GM18519 (cell line): ENCODE data around the gene SPINK8.
"Not testable (repeated sequence)": the region's sequence is repeated elsewhere in the genome, so short reads cannot be mapped to it uniquely, and the experiment has no call there.

ENCODE experiments used
- ATAC-seq: cut with Tn5 transposase; IDR thresholded peaks from one replicate; pipeline ENCODE4 v1.9.1; 2021; ENCODE audit warnings: mild to moderate bottlenecking, moderate library complexity; ENCODE audit not compliant: unreplicated experiment, low FRiP score

The SPINK8 gene

GRCh38 chr3:48331706-48332435 is 1.6 kb downstream of the SPINK8 start:
- not testable (repeated sequence) for ATAC-seq

GRCh38 chr3:48320996-48321395 is 12.5 kb downstream of the SPINK8 start:
- ATAC-seq = no peak

DNA sequence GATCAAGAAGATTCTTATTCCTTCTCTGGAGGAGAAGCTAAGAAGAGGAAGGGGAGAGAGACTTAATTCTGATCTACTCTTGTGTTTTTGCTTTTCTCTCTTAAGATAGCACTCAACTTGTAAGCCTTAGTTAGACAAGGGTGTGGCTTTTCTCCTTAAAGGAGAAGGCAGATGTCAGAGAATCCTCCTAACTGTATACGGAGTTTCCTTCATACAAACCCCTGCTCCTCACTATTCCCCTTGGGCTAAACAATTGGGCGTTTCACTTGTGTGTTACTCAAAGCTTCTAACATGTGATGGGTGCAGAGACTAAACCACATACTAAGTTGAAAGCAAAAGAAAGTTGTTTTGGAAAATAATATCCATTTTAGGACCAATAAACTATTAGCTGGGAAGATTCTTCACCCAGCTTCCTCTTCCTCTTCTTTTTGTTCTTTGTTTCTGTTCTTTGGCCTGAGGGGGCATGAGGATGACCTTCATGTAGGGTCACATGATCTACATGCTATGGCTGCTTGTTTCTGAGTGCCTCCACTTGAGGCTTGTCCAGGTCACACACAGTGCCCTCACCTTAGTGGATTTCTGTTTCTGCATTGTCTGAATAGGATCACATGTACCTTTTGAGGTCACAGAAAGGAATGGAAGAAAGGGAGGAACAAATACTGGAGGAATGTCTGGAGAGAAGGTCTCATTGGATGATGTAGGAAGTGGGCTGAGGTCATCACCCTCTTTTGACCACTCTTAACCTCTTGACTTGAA is 14.6 kb downstream of the SPINK8 start:
- no peak for ATAC-seq

- no peak for ATAC-seq
These were observed 18.9 kb downstream of the SPINK8 start for GRCh38 chr3:48314542-48314941.

DNA sequence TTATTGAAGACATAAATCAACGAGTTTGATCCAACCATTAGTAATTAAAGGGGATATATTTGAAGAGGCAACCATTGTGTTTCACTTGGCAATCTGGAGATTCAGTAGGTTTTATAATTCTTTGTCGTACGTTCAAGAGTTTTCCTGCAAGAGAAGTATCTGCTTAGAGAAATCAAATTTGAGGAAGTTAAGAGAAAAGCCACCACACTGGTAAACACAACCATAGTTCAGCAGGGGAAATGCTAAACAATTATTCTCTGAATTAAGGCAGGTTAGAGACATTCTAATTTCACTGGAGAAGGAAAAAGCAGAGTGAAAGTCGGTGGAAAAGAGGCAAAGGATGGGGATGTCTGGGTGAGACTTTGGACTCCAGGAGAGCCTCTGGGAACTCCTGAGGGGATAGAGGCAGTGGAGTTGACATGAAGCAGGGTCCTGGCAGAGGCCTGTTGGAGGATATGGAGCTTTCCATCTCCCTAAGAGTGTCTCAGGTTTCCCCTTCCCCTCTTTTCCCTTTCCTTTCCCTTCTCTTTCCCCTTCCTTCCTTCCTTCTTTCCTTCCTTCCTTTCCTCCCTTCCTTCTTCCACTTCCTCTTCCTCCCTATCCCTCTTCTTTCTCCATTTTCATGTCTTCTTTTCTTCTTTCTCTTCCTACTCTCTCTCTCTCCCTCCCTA is 26.5 kb downstream of the SPINK8 start:
- no peak for ATAC-seq

DNA sequence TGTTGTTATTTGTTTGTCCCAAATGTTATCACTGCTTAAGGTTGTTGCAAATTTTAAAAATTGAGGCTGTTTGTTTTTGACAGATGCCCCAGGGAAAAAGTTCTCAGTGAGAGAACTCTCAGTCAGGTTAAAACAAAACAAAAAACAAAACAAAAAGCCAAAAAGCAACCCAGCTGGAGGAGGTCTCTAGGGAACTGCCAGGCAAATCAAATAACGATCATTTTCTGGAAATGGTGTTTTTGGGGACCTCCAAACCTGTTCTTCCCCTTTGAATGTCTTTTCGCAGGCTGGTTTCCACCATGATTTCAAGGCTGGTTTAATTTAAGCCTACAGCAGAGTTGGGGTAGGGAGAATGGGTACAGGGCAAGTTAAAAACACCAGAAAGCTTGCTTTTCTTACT is 27.2 kb downstream of the SPINK8 start:
- ATAC-seq = no peak

GRCh38 chr3:48305396-48305795 is 28.1 kb downstream of the SPINK8 start:
- ATAC-seq = no peak

GRCh38 chr3:48303021-48303420 is 30.4 kb downstream of the SPINK8 start:
- ATAC-seq = no peak

GRCh38 chr3:48301800-48302166 is 31.7 kb downstream of the SPINK8 start:
- no peak for ATAC-seq

GRCh38 chr3:48301020-48301799 is 32.3 kb downstream of the SPINK8 start, which contains the start of gene NME6:
NME6 (minus strand) TSS chr3:48301367.
- peak; percentile 55 for ATAC-seq

DNA sequence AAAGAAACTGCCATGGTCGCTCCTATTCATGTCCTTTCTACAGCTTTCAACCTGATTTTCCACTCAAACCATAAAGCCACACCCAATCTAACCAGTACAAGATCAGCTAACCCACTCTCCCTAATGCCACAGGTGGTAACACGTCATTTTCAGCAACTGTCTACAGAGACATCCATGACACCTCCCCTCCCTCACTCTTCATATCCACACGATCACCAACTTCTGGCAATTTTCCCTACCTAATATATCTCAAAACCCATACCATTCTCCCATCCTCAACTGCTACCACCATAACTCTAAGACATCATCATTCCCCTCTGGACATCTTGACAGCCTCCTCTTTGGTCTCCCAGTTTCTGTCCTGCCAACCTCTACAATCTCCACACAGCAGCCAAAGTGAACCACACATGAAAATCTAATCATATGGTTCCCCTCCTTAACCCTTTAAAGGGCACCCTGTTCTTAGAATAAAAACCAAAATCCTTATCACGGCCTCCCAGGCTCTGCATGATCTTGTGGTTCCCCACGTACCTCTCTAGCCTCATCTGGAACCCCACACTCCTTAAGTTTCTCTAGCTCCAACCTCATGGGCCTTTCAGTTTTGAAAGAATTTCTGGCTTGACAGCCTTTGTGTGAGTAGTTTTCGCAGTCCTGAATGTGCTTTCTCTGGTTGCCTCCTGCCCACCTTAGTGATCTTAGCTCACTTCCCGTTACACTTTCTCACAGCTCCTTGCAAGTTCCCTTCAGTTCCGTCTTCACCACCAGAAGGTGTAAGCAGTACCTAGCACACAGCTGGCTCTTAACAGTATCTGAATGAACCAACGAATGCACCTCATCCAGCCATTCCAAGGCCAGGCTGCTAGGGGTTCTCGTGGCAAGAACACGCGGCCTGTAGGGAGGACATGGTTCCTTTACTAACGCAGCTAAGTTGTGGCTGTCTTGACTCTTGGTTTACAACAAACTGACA is 33.4 kb downstream of the SPINK8 start:
- no peak for ATAC-seq

DNA sequence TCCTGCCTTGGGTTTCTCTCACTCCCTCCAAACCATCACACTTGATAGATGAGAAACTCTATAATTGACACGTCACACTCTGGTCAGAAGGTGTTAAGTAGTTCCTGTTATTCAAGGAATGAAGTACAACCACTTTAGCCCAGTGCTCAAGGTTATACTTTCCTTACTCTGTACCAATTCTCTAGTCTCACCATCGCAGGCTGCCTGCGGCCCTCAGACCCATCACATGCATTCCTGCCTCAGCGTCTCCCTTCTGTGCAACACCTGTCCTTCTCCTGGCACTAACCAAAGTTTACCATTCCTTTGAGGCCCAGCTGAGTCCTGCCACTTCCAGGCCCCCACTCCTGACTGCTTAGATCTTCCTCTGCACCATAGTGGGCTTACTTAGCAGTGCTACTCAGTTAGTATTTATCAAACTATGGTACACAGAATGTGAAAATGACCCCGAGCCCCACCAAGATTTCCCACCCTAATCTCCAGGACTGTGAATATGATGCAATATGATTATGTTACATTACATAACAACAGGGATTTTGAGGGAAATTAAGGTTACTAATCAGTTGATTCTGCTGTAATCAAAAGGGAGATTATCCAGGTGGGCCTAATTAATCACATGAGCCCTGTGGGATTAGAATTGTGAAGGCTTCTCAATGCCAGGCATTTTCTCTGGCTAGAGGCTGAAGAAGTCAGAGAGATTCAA is 36.2 kb downstream of the SPINK8 start:
- ATAC-seq = no peak

DNA sequence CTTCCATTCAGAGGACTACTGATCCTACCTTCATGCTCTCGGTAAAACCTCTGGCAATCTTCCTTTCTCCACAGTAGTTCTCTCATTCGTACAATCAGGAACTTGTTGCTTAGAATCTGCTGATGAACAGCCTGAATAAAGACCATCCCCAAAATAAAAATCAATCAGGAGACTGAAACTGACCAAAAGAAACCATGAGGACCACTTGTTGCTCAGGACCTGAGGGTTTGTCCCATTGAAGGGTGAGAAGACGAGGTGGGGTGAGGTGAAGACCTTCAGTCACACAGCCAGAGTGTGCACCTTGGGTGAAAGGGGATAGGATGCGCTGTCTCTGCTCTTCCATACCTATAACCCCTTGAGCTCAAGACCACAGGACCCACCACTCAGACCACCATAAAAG is 36.8 kb downstream of the SPINK8 start:
- ATAC-seq = no peak

- ATAC-seq = no peak
These were observed 38.7 kb downstream of the SPINK8 start for GRCh38 chr3:48294611-48295263.

GRCh38 chr3:48289659-48290058 is 43.8 kb downstream of the SPINK8 start:
- ATAC-seq = no peak

DNA sequence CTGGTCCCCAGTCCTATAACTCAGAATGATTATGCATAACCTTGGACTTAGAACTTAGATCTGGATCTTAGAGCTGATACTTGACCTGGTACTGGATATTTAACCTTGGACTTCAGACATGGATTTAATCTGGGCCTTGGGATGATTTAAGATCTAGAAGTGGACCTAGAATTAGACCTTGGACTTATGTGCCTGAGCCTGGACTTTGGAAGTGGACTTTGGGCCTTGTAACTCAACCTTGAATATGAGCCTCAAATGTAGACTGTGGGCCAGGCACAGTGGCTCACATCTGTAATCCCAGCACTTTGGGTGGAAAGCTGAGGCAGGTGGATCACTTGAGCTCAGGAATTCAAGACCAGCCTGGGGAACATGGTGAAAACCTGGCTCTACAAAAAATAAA is 46.4 kb downstream of the SPINK8 start:
- no peak for ATAC-seq

DNA sequence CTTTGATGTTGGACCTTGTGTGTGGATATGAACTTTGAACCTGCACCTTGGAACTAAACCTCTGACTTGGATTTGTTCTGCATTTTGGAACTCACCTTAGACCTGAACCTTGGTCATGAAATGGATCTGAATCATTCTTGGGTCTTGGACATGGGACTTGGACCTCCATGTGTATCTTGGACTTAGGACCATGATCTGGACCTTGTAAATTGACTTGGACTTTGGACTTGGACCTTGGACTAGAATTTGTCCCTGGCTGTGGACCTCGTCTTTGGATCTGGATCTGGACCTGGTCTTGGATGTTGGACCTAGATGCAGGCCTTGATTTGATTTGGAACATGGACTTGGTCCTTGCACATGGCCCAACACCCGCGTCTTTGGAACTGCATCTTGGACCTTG is 47.2 kb downstream of the SPINK8 start:
- ATAC-seq = no peak

DNA sequence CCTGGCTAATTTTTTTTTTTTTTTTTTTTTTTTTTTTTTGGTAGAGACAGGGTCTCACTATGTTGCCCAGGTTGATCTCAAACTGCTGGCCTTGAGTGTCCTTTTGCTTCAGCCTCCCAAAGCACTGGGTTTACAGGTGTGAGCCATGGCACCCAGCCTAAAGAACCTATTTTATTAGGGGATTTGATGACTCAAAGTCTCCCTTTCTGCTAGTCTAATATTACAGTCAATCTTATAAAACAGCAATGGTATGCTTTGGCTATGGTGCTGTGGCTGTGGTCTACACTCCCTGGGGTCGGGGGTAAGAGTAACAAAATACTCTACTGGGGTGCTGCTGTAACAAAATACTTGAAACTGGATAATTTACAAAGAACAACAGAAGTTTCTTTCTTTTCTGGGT is 47.8 kb downstream of the SPINK8 start:
- ATAC-seq = no peak

- no peak for ATAC-seq
These were observed 48.3 kb downstream of the SPINK8 start for GRCh38 chr3:48285132-48285531.
